Large intestine (tissue), 3 donors: Measurements from ENCODE around the gene PLCH2. TPM values are rescaled to one million over a fixed set of nuclear protein-coding genes. Genes with fewer than 3 reads are reported as not detected.
"Not testable (repeated sequence)": the region's sequence is repeated elsewhere in the genome, so short reads cannot be mapped to it uniquely, and the experiment has no call there.

Experiments
- DNase-seq, 2 donors: peaks; one replicate each; pipeline versions ENCODE4 v3.0.0 to v3.0.0-alpha.2; 2013
- H3K27ac ChIP-seq: one replicate; pipeline ENCODE4 v1.5.1; 2013; ENCODE audit warnings: low read length
- H3K27me3 ChIP-seq: 2 replicates; pipeline ENCODE4 v1.6.1; 2013; ENCODE audit warnings: low read length; ENCODE audit not compliant: control insufficient read depth, insufficient read depth
- H3K36me3 ChIP-seq: 2 replicates; pipeline ENCODE4 v1.6.1; 2013; ENCODE audit warnings: low read length; ENCODE audit not compliant: control insufficient read depth, insufficient read depth
- H3K4me1 ChIP-seq: one replicate; pipeline ENCODE4 v1.6.1; 2013; ENCODE audit warnings: low read length; ENCODE audit not compliant: control insufficient read depth, insufficient read depth
- H3K4me3 ChIP-seq: one replicate; pipeline ENCODE4 v1.5.1; 2013; ENCODE audit warnings: low read length
- H3K9me3 ChIP-seq: one replicate; pipeline ENCODE4 v1.6.1; 2013; ENCODE audit warnings: mild to moderate bottlenecking, low read depth, low read length, moderate library complexity; ENCODE audit not compliant: control insufficient read depth
- WGBS: methylation state at CpG from one replicate; pipeline ENCODE4 v1.1.5; 2013; ENCODE audit warnings: low lambda C conversion rate; ENCODE audit not compliant: insufficient coverage; 5-methylcytosine and 5-hydroxymethylcytosine counted together
- polyA plus RNA-seq: library from polyadenylated mRNA; unstranded; fragments of 120-200 nt; gene quantifications from one replicate; pipeline ENCODE4 v1.2.1, GENCODE V29; 2013

The PLCH2 gene
- polyA plus RNA-seq, 1 donor: 5.0 TPM

DNA sequence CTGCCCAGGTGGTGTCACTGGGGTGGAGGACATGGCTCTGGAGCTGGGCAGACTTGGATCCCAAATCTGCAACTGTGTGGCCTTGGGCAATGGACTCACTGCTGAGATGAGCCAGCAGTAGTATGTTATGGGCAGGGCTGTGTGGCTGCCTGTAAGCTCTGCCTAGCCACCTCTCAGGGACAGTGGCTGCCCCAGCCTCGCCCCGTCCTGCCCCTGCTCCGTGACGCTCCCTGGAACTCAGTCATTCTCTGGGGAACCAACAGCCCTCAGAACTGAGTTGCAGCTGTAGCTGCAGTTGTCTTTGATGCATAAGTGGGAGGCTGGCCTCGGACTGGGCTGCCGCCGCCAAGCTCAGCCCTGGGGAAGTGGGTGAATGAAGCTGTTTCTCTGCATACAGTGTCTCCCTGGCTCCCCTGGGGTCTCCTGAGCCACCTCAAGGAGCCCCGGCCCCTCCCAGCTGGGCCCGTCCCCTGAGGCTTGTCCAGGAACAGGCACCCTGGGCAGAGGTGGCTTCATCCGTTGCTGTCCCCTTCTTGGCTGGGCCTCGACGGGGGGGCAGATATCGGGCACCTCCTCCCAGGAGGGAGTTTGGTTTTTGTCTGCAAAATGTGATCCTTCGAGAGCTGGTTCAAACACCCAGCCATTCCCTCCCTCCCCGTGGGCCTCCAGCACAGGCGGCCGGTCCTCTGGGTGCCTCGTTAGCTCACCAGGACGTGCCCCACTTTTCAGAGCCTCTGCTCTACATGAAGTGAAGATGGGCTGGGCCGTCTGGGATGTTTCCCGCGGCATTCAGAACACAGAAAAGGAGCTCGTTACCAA, 26.2 kb upstream of the PLCH2 start:
- Histone ChIP-seq H3K4me1 (no peaks in the 10 kb centered on the region), H3K27ac (no peak overlapping the region), H3K27me3 (peaks cover 32% of the 10 kb centered on the region), H3K4me3 (no peak overlapping the region), H3K36me3 (no peaks in the 10 kb centered on the region), H3K9me3 (peaks cover 3% of the 10 kb centered on the region)
- DNase-seq: no peak
- no CpG with 5 or more reads among the region's 23 CpGs for WGBS

DNA sequence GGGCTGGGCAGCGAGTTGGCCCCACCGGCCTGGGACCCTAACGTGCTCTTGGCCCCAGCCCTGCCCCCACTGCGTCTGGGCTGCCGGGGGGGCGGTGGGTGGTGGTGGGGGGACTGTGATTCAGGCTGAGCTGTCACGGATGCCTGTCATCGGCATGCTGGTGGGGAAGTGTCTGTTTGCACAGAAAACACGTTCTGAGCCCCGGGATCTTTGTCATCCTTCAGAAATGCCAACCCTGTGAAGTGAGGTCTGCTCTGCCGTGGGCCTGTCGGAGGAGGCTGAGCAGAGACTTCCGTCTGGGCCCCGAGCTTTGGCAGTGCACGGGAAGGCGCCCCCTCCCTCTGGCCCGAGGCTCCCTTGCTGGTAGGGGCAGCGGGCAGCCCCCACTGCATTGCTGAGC, 24.3 kb upstream of the PLCH2 start:
- no peaks in the 10 kb centered on the region for H3K4me1 ChIP-seq
- peaks cover 15% of the 10 kb centered on the region for H3K27me3 ChIP-seq
- no peaks in the 10 kb centered on the region for H3K9me3 ChIP-seq
- no peak for DNase-seq
- no CpG with 5 or more reads among the region's 18 CpGs for WGBS
- H3K4me3 ChIP-seq: no peak overlapping the region
- no peak overlapping the region for H3K27ac ChIP-seq
- H3K36me3 ChIP-seq: no peaks in the 10 kb centered on the region

DNA sequence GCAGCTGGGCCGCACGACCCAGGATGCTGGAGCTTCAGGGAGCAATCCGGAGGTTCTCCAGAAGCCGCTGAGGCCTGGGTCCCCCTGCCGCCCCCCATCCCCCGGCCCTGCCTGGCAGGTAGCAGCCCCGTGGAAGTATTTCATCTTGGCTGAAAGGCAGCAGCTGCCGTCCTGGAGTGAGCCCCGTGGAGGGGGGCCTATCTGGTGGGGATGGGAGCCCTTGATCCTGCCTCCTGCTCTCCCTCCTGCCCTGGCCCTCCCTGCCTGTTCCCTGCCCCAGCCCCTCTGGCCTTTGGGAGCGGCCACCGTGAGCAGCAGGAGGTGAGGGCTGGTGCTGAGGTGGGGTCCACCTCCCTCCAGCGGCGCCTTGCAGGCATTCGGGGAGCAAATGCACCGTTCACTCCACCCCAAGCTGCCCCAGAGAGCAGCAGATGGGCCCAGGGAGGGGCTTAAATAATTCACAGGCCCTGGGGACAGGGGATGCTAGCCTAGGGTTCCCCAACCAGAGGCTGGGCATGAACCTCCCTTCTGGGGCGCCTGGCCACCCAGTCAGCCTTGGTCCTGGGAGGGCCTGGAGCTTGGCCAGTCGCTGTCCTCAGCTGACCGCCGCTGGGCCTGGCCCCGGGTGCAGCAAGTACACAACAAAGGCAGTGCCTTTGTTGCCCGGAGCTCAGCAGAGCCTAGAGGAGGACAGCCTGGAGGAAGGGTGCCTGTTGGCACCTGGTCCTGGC, 23.7 kb upstream of the PLCH2 start:
- no peak for DNase-seq
- no CpG with 5 or more reads among the region's 21 CpGs for WGBS

GRCh38 chr1:2452932-2453315, 23.2 kb upstream of the PLCH2 start:
- WGBS: no CpG with 5 or more reads among the region's 19 CpGs
- peaks cover 5% of the 10 kb centered on the region for H3K27me3 ChIP-seq
- no peak overlapping the region for H3K4me3 ChIP-seq
- no peaks in the 10 kb centered on the region for H3K9me3 ChIP-seq
- no peaks in the 10 kb centered on the region for H3K4me1 ChIP-seq
- no peak for DNase-seq
- no peaks in the 10 kb centered on the region for H3K36me3 ChIP-seq
- no peak overlapping the region for H3K27ac ChIP-seq

More for the DNA sequence above, 23.7 kb upstream of the PLCH2 start:
- H3K4me1 ChIP-seq: no peaks in the 10 kb centered on the region
- no peak overlapping the region for H3K27ac ChIP-seq
- H3K9me3 ChIP-seq: no peaks in the 10 kb centered on the region
- H3K36me3 ChIP-seq: no peaks in the 10 kb centered on the region
- peaks cover 10% of the 10 kb centered on the region for H3K27me3 ChIP-seq
- H3K4me3 ChIP-seq: no peak overlapping the region

GRCh38 chr1:2454227-2454626, 21.9 kb upstream of the PLCH2 start:
- H3K36me3 ChIP-seq: no peaks in the 10 kb centered on the region
- no CpG with 5 or more reads among the region's 10 CpGs for WGBS
- no peak for DNase-seq
- no peaks in the 10 kb centered on the region for H3K4me1 ChIP-seq
- no peaks in the 10 kb centered on the region for H3K27me3 ChIP-seq
- no peak overlapping the region for H3K4me3 ChIP-seq
- H3K9me3 ChIP-seq: no peaks in the 10 kb centered on the region
- H3K27ac ChIP-seq: no peak overlapping the region

DNA sequence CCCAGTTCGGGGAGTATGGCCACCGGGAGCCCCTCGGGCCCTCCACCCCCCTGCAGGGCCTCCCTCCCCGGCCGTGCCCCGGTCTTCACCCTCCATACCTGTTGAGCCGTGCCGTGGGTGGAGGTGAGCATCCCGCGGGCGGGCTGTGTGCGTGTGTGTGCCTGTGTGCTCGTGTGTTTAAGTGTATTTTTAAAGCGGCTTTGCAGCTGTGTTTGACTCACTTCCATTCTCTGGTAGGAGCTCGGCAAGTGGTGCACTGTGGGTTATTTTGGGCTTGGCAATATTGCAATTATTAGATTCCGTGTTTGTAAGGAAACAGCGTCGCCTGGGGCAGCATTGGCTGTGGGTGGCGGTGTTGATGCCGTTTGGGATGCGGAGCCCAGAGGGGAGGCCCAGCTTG, 20.3 kb upstream of the PLCH2 start:
- WGBS: no CpG with 5 or more reads among the region's 21 CpGs
- Histone ChIP-seq H3K36me3 (no peaks in the 10 kb centered on the region), H3K4me3 (no peak overlapping the region), H3K9me3 (no peaks in the 10 kb centered on the region), H3K27me3 (no peaks in the 10 kb centered on the region), H3K4me1 (no peaks in the 10 kb centered on the region), H3K27ac (no peak overlapping the region)
- DNase-seq: no peak

GRCh38 chr1:2457444-2457843, 18.6 kb upstream of the PLCH2 start:
- H3K27ac ChIP-seq: no peak overlapping the region
- no peak for DNase-seq
- WGBS: no CpG with 5 or more reads among the region's 17 CpGs
- H3K36me3 ChIP-seq: no peaks in the 10 kb centered on the region
- H3K4me1 ChIP-seq: no peaks in the 10 kb centered on the region
- no peaks in the 10 kb centered on the region for H3K9me3 ChIP-seq
- no peak overlapping the region for H3K4me3 ChIP-seq
- H3K27me3 ChIP-seq: no peaks in the 10 kb centered on the region

DNA sequence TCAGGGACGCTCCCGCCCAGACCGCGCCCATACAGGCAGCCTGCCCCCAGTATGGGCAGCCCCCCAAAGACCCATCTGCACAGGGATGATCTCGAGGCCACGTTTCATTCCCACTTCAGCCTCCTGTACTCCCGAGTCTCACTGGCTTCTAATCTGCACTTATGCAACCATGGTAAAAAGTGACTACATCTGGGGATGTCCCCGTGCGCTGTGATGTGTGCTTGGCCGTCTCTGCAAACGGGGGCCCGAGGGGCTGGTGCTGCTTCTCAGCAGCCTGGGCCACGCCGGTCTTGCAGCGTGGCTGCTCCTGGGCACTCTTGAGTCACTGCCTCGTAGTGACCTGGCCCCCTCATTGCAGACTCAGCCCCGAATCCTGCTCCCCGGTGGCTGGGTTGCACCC, 17.4 kb upstream of the PLCH2 start:
- no peak for DNase-seq
- Histone ChIP-seq H3K9me3 (no peaks in the 10 kb centered on the region), H3K27ac (no peak overlapping the region), H3K36me3 (no peaks in the 10 kb centered on the region), H3K4me1 (peaks cover under 1% of the 10 kb centered on the region), H3K27me3 (peaks cover 11% of the 10 kb centered on the region), H3K4me3 (no peak overlapping the region)
- WGBS: no CpG with 5 or more reads among the region's 18 CpGs

- WGBS: no CpG with 5 or more reads among the region's 16 CpGs
- H3K27ac ChIP-seq, DNase-seq, H3K9me3 ChIP-seq, H3K4me3 ChIP-seq, H3K36me3 ChIP-seq, H3K4me1 ChIP-seq: not testable (repeated sequence)
- peaks cover 15% of the 10 kb centered on the region for H3K27me3 ChIP-seq
Observed at GRCh38 chr1:2459102-2459753, 16.9 kb upstream of the PLCH2 start.

DNA sequence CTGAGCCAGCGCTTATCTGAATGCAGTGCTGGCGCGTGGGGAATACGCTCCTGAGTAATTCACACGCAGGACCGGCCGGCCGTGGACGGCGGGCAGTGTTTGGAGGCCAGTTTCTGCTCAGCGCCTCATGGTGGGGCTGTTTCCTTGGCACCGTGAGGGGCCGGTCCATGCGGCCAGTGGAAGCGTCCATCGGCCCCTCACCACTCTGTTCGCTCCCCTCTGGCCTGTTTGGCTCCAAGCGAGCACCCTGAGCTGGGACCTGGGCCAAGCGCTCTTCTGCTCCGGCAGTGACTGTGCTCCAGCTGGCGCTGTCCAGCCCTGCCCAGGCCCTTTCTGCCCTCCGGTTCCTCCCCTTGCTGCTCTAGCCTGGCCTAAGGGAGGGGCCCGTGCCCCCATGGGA, 16.3 kb upstream of the PLCH2 start:
- Histone ChIP-seq H3K4me3 (no peak overlapping the region), H3K27ac (no peak overlapping the region), H3K9me3 (no peaks in the 10 kb centered on the region), H3K27me3 (peaks cover 21% of the 10 kb centered on the region), H3K4me1 (peaks cover 2% of the 10 kb centered on the region), H3K36me3 (no peaks in the 10 kb centered on the region)
- no peak for DNase-seq
- no CpG with 5 or more reads among the region's 23 CpGs for WGBS
